Thyroid gland (tissue), 4 donors: ENCODE measurements around the gene PTPN23.

Experiments used
- CTCF ChIP-seq, 6 experiments: fragments of 200-600 bp in 3 of 6; fragments of 450-650 bp in 3 of 6; sonication (generic) in 3 of 6; IDR thresholded peaks; one replicate each; pipeline ENCODE4 v1.5.1; 2016 to 2019; ENCODE audit warnings: antibody characterized with exemption in 6 of 6, mild to moderate bottlenecking in 2 of 6, inconsistent platforms in 1 of 6, moderate library complexity in 1 of 6
- POLR2A ChIP-seq, 2 donors: fragments of 450-650 bp; IDR thresholded peaks; one replicate each; pipeline ENCODE4 v1.6.1; 2017; ENCODE audit warnings: antibody characterized with exemption in 2 of 2, mild to moderate bottlenecking in 2 of 2, moderate library complexity in 1 of 2

- no peak for TF ChIP-seq POLR2A (IDR thresholded peaks at IDR 0.05)
- no peak for TF ChIP-seq CTCF (IDR thresholded peaks at IDR 0.05)
Observed at GRCh38 chr3:47356201-47356600, 24.6 kb upstream of the PTPN23 start.
